GM18907 (cell line): ENCODE data around the gene MOB3A.

ENCODE experiments used
- ATAC-seq: cut with Tn5 transposase; IDR thresholded peaks from one replicate; pipeline ENCODE4 v1.9.1; 2021; ENCODE audit warnings: mild to moderate bottlenecking, moderate library complexity; ENCODE audit not compliant: unreplicated experiment

Gene MOB3A

GRCh38 chr19:2083174-2083854 lies 12.8 kb downstream of the MOB3A start:
- ATAC-seq: no peak

GRCh38 chr19:2081873-2082810 lies 14.0 kb downstream of the MOB3A start:
- no peak for ATAC-seq

GRCh38 chr19:2080336-2080988 lies 15.7 kb downstream of the MOB3A start:
- no peak for ATAC-seq

GRCh38 chr19:2079865-2080301 lies 16.2 kb downstream of the MOB3A start:
- no peak for ATAC-seq

- no peak for ATAC-seq
These were observed 16.9 kb downstream of the MOB3A start for GRCh38 chr19:2079076-2079864.

GRCh38 chr19:2077833-2078619 lies 18.1 kb downstream of the MOB3A start:
- no peak for ATAC-seq

- ATAC-seq: no peak
These were observed 18.7 kb downstream of the MOB3A start for GRCh38 chr19:2077398-2077797.

GRCh38 chr19:2076526-2076944 lies 19.6 kb downstream of the MOB3A start:
- ATAC-seq: no peak

GRCh38 chr19:2072757-2073551 lies 23.2 kb downstream of the MOB3A start:
- no peak for ATAC-seq

GRCh38 chr19:2070986-2071673 lies 25.0 kb downstream of the MOB3A start:
- ATAC-seq: no peak

- no peak for ATAC-seq
These were observed 25.7 kb downstream of the MOB3A start for GRCh38 chr19:2070436-2070827.

- ATAC-seq: no peak
These were observed 31.2 kb downstream of the MOB3A start for GRCh38 chr19:2064788-2065524.

- ATAC-seq: no peak
These were observed 31.7 kb downstream of the MOB3A start for GRCh38 chr19:2064395-2064787.

- ATAC-seq: no peak
These were observed 32.3 kb downstream of the MOB3A start for GRCh38 chr19:2063824-2064223.

GRCh38 chr19:2062770-2063169 lies 33.4 kb downstream of the MOB3A start:
- ATAC-seq: no peak

GRCh38 chr19:2062389-2062729 lies 33.8 kb downstream of the MOB3A start:
- ATAC-seq: no peak

- peak; percentile 71 for ATAC-seq
These were observed 34.4 kb downstream of the MOB3A start for GRCh38 chr19:2061495-2062388.
